Endometrium (tissue), 2 donors: Measurements from ENCODE around the gene MRC1.
"Not testable (repeated sequence)": the region's sequence is repeated elsewhere in the genome, so short reads cannot be mapped to it uniquely, and the experiment has no call there.

Experiments used
- FAIRE-seq: peaks from 2 replicates; lab custom pipeline; 2012; peaks lifted over from hg19 to GRCh38; lab: Jason Lieb, UNC
- donor health status: control.
- donor health status: control.

MRC1 gene

GRCh38 chr10:17906002-17906401, 96.9 kb downstream of the MRC1 start:
- no peak for FAIRE-seq

GRCh38 chr10:17907641-17908040, 98.5 kb downstream of the MRC1 start:
- no peak for FAIRE-seq

GRCh38 chr10:17910125-17910789, 101.1 kb downstream of the MRC1 start:
- peak; percentile 39 for FAIRE-seq

- no peak for FAIRE-seq
Measured at GRCh38 chr10:17912754-17913153, 103.6 kb downstream of the MRC1 start.

GRCh38 chr10:17913604-17914003, 104.5 kb downstream of the MRC1 start:
- no peak for FAIRE-seq

GRCh38 chr10:17914169-17915045, 105.3 kb downstream of the MRC1 start:
- no peak for FAIRE-seq

GRCh38 chr10:17915181-17915580, 106.0 kb downstream of the MRC1 start:
- FAIRE-seq: no peak

- no peak for FAIRE-seq
Measured at GRCh38 chr10:17918187-17918903, 109.2 kb downstream of the MRC1 start.

GRCh38 chr10:17921378-17921777, 112.2 kb downstream of the MRC1 start:
- no peak for FAIRE-seq

GRCh38 chr10:17923728-17924127, 114.6 kb downstream of the MRC1 start:
- FAIRE-seq: no peak

- no peak for FAIRE-seq
Measured at GRCh38 chr10:17943033-17943745, 134.0 kb downstream of the MRC1 start.

GRCh38 chr10:17950269-17950668, 141.1 kb downstream of the MRC1 start:
- FAIRE-seq: not testable (repeated sequence)

- no peak for FAIRE-seq
Measured at GRCh38 chr10:17950726-17951125, 141.6 kb downstream of the MRC1 start.

GRCh38 chr10:17951868-17952371, 142.8 kb downstream of the MRC1 start, which contains the start of gene SLC39A12:
Gene SLC39A12 (plus strand): TSS chr10:17951918. CDS start chr10:17953277, 1,359 bp downstream.
- FAIRE-seq: no peak

GRCh38 chr10:17954372-17954771, 145.2 kb downstream of the MRC1 start:
- not testable (repeated sequence) for FAIRE-seq

- FAIRE-seq: no peak
Measured at GRCh38 chr10:17954861-17955260, 145.7 kb downstream of the MRC1 start.

- FAIRE-seq: no peak
Measured at GRCh38 chr10:17958049-17958448, 148.9 kb downstream of the MRC1 start.

- no peak for FAIRE-seq
Measured at GRCh38 chr10:17959870-17960269, 150.7 kb downstream of the MRC1 start.
